Eye (tissue), 1 donor: ENCODE data around the gene ARPC2.
A peak's percentile ranks its signal among the peaks of the same experiment; 100 is the strongest.

Experiments
- DNase-seq: peaks from one replicate; pipeline ENCODE4 v3.0.0-alpha.2; 2015

Gene ARPC2

DNA sequence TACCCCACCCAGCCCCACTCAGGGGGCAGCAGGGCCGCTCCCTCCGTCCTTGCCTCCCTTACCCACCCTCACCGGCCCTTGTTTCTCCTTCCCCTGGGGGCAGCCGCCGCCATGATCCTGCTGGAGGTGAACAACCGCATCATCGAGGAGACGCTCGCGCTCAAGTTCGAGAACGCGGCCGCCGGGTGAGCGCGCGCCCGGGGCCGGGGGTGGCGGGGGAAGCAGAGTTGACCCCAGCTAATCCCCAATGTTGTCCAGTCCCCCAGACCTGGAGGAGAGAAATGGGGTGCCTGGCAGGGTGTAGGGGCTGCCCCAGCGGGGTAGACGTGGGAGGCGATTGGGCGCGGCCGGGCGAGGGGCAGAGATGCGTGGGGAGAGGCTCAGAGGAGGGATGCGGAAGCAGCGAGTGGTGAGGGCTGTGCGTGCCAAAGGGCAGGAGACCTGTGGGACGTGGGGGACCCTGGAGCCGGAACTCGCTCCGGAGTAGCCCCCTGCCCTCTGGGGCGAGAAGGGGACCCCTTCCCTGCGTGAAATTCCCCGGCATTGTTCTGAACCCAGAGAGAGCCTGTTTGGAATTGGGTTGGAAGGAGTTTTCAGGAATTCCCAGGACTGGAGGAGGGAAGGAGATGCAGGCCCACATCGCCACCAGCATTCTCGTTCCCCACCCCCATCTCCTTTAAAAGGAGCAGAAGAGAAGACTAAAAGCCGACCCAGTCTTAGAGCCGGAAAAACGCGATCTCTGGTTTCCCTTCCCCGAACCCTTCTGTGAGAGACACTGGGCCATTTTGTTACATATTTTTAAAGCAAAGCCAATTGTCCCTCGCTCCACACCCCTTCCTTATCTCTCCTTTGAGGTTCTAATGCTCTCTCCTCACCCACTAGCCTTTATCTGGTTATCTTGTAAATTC, 625 bp downstream of the ARPC2 start:
- peak; percentile 61 for DNase-seq

DNA sequence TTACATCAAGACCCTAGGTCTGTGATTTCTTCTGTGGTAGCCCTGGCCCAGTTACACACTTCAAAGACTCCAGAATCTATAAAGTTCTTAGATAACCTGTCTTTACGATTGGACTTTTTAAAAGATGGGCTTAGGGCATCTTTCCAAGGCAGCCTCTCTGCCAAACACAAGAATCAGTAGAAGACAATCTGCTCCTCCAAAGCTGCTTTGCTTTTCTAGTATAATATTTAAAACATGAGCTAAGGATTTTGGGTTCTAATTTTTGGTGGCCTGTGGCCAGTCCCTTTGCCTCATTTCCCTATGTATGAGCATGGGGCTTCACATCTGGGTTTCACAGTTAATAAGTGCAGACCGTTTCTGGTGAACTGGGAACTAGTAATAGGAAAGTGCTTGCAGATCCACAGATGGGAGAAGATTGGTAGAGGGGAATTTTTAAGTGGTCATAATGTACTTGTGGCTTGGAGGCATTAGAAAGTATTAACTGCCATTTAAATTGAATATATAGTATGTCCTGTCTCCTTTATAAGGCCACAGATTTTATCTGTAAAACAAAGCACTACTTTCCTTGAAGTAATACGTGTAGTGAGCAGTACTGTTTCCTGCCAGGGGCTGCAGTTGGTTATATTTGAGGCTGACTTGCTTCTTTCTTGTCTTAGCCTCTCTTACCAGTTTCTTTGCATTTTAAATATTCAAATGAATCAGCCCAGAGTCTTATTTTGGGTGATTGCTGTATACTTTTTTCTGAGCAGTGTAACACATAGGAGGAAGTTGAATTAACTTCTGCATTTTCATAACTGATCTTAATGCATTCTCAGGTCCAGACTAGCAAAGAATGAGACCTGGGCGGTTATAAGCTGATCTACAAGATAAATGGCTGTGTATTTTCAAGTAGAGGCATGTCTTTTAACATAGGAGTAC, 1.5 kb downstream of the ARPC2 start:
- DNase-seq = peak; percentile 20

DNA sequence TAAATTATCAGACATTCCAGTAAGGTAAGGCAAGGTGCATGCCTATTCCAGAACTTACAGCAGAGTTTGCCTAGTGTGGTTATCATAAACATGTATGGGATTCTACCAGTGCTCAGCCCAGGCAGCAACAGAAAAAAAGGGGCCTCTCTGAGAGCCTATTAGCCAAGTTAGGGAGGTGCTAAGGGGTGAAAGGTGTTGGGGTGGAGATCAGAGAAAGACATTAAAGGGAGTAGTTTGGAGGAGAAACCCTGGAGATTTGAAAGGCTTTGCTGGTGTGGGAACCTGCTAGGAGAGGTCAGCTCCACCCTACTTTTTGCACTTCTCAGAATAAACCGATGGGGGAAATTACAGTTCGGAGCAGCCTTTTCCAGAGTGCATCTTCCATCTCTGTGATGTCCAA, 2.9 kb downstream of the ARPC2 start:
- no peak for DNase-seq

DNA sequence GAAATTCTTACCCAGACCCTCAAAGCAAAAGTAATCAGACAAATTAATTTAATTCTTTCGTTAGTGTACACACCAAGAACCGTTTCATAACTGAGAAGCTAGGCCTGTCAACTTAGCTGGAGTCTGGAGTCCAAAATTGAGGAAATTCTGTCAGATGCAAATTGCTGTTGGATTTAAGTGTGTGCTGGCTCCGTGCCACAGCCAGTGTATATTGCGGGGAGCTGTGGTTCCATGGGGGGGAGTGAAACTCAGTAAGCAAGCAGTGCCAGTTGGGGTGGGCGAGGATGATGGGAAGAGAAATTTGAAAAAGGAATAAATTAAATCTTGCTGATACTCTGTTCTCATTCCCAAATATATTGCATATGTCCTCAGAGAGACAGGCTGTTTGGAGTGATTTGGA, 4.0 kb downstream of the ARPC2 start:
- DNase-seq = no peak

DNA sequence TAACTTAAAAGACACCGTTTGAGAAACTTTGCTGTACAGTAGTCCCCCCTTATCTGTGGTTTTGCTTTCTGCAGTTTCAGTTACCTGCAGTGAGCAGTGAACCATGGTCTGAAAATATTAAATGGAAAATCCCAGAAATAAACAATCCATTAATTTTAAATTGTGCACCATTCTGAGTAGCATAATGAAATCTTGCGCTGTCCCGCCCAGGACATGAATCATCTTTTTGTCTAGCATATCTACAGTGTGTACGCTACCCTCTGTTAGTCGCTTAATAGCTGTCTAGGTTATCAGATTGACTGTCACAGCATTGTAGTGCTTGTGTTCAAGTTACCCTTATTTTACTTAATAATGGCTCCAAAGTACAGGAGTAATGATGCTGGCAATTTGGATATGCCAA, 6.1 kb downstream of the ARPC2 start:
- DNase-seq = no peak

DNA sequence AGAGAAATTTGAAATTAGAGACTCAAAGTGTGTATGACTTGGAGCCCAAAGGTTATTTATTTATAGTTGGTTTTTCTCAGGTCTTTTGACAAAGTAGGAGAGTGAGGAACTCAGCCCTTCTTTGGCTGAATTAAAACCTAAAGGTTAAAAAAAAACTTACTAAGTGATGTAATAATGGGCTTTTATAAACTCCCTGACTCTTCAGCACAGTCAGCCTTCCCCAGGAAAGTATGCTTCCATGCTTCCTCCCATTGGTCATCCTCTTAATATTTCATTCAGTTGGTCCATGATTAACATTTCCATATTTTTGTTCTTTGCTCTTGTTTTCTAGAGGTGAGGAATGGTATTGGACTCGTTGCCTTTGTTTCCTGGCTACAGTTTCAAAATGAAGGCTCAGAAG, 7.2 kb downstream of the ARPC2 start:
- DNase-seq = no peak

DNA sequence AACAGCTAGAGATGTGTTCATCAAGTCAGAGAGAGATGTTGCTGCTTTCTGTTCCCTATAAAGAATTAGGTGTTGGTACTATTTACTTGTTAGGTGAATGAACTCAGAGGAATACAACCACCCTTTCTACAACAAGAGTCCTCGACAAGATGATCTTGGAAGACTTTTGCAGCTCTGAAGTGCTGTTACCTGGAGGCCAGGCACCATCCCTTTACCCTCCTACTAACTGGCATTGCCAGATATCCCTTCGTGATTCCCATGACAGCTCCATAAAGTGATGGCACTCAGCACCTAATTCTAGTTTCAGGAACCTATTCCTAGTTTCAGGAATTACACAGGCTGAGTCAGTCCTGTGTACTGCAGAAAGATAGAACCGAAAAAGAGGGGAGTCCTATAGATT, 9.9 kb downstream of the ARPC2 start:
- no peak for DNase-seq

DNA sequence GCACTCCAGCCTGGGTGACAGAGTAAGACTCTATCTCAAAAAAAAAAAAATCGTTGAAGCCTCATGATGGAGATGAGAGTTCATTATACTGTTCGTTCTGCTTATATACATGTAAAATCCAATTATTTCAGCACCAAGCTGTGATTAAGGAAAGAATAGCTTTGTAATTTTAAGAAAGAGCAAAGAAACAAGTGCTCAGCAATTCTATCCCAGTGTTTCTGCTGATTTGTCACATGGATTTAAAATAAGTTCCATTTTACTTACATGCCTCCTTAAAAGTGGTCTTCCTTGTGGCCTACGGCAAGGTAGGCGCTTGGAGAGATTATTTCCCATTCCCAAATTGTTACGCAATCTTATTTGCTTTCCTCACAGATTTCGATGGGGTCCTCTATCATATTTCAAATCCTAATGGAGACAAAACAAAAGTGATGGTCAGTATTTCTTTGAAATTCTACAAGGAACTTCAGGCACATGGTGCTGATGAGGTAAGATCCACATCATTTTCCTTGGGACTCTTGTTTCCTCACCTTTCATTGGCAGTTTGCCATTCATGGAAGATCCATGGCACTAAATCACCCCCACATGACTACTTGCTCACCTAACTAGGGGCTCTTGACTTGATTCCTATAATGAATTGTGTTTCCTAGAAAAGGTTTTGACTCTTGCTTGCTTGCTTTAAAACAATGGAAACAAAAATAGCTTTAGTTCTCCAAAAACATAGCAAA, 11.5 kb downstream of the ARPC2 start:
- no peak for DNase-seq

DNA sequence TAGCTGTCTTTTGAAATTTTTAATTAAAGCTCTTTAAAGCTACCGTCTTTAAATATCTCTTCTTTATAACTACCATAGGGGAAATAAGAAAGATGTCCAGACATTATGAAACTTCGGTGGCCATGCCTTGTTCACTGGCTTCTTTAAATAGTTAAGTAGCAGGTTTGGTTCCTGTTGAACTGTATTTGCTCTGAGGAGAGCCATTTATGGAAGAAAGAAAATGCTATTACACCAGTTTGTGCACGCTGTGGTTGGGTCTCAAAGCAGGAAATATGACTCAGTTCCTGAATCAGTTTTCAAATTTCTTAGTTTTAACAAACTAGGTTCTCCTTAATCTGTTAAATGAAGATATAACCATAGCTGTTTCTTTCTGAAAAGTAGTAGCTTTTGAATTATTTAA, 12.2 kb downstream of the ARPC2 start:
- no peak for DNase-seq

DNA sequence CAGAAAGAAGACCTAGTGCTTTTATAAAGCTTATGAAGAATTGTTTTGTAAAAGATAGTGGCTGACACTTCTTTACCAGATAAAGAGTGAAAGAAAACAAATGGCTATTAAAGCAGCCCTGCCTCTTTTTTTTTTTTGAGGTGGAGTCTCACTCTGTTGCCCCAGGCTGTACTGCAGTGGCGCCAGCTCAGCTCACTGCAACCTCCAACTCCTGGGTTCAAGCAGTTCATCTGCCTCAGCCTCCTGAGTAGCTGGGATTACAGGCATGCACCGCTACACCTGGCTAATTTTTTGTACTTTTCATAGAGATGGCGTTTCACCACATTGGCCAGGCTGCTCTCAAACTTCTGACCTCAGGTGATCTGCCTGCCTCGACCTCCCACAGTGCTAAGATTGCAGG, 12.9 kb downstream of the ARPC2 start:
- DNase-seq = no peak

DNA sequence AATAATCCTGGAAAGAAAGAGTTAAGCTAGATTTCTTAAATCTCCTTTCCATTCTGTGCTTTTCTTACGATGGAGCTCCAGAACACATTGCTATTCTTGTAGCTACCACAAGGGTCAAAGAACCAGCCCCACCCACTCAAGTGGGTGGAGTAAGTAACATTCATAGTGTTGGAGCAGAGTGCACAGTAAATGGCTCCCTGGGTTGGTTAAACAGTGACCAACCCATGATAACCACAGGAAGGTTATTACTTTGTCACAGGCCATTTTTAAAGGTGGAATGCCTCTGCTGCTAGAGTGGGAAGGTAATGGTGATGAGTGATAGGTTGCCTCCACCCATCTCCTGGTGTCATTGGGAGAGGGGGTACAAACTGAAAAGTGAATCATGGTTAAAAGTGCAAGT, 13.9 kb downstream of the ARPC2 start:
- no peak for DNase-seq

DNA sequence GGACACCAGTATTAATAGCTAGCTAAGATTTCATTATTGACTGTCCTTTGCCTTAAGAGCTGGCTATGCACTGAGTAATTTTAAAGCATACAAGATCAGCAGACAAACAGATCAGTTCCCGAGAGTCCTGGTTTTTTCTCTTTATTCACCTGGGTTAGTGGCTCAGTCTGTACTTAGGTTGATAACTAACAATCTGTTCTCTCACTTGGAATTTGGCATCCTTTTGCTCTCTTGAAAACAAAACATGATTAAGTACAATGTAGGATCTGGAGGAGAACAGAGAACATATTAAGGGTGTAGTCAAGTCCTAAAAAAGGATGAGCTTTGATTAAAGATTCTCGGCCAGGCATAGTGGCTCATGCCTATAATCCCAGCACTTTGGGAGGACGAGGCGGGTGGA, 16.6 kb downstream of the ARPC2 start:
- DNase-seq = no peak

DNA sequence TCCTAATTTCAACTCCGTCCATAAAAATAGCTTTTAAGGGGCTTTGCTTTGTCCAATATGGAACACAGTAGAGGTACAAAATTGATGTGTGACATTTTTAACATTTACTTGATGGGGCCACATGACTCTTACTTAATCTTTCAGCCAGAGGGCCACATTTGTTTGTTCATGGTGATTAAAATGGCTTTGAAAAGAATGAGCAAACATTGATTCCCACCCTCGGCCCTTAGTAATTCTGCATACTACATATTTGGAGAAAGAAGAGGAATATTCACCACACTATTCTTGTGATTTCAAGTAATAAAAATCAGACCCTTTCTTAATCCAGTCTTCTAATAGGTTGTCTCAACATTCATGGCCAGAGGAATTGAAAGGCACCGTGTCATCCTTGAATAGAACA, 17.5 kb downstream of the ARPC2 start:
- DNase-seq = no peak

DNA sequence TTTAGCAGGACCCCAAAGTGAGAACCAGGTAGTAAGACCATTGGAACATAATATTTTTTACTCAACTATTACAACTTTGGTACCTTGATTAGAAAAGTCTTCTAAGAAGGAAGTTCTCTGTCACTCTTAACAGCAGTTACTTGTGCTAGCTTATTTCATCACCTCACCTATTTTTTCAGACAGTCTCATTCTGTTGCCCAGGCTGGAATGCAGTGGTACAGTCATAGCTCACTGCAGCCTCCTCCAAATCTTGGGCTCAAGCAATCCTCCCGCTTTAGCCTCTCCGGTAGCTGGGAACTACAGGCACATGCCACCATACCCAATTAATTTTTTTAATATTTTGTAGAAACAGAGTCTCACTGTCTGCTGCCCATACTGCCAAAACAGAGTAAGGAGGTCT, 18.0 kb downstream of the ARPC2 start:
- no peak for DNase-seq

DNA sequence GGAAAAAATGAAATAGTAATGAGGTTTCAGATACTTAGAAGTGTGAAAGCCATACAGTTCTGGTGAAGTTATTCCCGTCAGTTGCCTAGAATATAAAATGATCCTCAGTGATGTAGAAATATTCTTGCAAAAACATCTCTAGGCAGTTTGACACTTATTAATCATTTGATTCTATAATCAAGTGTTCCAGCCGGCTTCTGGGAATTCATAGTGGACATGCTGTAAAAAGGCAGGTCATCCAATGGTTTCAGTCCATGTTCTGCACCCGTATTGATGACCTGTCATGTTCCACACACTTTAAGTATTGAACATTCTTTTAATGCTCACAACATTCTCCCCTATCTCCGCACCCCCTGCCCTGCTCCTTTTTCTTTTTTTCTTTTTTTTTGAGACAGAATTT, 19.8 kb downstream of the ARPC2 start:
- no peak for DNase-seq

DNA sequence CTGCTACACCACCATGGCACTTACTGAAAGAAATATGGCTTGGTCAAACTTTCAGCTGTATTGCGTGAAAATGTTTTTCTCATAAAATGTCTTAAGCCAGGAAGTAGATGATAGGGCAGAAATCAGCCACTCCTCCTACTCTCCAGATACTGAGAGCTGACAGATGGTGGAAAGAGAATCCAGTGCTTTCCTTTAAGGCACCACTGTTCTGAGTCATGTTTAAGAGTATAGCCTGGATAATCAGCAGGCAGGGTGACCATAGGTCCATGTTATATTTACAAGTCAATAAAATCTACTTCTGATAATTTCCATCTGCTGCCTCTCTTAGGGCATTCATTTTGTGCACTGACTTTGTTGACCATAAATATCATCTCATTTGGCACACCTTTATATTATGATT, 21.9 kb downstream of the ARPC2 start:
- no peak for DNase-seq

DNA sequence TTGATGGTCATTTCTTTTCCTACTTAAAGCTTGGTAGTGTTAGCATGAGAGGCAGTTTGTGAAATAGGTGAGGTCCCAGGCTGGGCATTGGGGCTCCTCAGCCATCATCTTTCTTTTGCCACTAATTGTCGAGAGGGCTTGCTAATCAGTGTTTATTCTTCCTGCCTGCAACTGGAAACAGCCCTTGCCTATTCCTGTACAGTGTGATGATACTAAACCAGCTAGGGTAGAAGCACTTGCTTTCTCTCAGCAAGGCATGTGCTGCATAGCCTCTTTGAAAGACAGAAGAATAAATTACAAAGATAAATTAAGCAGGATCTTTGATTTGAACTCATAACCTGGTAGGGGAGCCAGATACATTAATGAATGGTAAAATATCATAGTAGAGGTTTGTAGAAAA, 27.2 kb downstream of the ARPC2 start:
- DNase-seq = no peak

DNA sequence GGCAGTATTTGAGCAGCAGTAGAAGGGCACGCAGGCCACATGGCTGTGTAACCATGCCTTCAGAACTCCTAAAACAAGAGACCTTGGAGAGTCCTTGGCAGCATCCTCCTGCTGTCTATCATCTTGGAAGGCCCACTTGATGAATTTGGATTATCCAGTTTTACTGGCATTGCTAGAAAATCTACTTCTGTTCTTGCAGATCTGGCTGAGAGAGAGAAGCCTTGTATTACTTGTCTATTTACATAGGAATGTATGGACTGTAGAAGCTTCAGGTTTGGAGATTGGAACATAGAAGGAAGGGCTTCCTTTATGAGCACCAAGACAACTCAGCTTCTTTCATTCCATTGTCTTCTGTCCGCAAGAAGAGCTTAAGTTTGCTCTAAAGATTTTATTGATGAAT, 27.7 kb downstream of the ARPC2 start:
- no peak for DNase-seq

DNA sequence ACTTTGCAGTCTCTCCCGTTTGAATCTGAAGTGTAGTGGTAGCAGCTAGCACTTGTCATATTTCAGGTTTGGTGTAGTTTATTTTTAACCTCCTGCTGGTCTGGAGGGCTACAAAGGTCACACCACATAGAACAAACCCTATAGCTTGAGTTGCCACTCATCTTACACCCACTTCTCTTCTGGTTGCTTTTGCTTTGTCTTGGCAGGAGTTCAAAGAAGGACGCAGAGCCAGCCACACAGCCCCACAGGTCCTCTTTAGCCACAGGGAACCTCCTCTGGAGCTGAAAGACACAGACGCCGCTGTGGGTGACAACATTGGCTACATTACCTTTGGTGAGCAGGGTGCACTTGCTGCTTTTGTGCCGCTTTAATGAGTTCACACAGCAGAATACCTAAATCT, 28.2 kb downstream of the ARPC2 start:
- no peak for DNase-seq

DNA sequence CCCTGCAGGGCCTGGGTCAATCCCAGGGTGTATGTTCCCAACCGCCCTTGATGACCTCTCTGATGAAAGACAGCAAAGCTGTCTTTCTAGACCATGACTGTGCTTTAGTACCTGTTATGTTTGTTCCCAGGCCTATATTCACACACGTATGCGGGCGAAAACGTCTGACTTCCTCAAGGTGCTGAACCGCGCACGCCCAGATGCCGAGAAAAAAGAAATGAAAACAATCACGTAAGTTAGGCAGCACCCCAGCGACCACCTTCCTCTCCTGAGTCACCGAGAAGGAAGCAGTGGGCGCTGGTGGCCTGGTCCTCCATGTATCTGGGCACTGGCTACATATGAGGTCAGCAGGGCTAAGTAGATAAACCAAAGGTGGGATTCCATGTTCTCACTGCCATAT, 32.7 kb downstream of the ARPC2 start:
- no peak for DNase-seq

DNA sequence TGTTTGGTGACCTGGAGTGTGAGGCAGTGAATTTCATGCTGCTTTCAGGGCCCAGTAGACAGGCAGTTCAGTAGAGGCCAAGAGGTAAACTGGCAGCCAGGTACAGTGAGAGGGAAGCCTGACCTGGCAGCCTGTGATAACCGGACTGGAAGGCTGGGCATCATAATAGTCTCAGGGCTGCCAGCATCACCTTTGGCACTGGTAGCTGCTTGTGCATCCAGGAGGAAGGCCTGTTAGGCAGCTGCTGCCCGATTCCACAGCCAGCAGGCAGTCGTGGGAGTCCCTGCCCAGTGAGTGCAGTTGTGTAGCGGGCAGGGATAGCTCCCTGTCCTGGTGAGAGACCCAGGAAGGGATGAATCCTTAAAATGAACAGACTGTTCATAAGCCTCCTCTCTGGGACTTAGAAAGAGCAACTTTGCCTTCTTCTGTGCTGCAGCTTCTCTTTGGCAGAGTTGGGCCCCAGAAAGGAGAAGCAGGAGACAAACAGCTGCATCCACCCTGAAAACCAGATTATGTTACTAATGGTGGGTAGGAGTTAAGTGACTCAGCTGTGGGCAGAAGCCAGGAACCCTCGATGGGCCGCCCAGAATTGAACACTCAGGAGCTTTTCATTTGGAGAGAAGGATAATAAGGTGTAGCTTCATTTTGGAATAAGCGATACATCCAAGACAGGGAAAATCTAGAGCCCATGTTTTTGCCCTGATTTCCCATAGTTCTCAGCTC, 35.7 kb downstream of the ARPC2 start:
- no peak for DNase-seq

DNA sequence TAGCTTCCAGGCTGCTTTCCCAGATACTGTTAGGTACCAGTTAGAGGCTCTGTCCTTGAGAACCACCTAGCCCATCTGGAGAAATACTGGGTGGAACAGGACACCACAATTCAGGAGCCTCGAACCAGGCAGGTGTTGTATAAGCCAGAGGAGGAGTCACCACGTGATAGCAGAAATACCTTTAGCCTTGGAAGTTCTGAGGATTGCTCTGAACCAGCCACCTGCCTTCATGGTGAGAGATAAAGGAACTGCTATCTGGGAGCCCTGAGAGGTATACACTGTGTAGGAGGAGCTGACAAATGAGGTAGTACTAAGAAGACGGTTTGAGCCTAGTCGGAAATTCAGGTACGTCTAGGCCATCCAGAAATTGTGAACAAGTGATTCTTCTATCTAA, 36.2 kb downstream of the ARPC2 start:
- no peak for DNase-seq

DNA sequence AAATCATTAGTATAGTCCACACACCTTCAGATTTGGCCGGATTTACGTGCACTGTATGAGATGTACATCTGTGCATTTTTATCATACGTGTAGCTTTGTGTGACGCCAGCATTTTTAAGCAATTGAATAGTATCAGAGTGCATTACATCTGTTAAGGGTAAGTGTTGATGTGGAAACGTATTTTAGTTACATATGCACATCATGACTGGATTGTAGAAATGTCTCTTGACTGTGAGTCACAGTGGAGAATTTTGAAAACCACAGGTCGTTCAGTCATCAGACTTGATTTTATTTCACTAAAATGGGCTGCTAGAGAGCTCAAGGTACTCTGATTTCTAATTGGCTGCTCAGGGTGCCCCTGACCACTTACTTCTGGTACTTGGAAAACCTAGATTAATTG, 38.5 kb downstream of the ARPC2 start:
- no peak for DNase-seq
